GM19455 (cell line): Measurements from ENCODE around the gene PIAS4.
"Not testable (repeated sequence)": the region's sequence is repeated elsewhere in the genome, so short reads cannot be mapped to it uniquely, and the experiment has no call there.

Source experiments
- ATAC-seq: cut with Tn5 transposase; IDR thresholded peaks from one replicate; pipeline ENCODE4 v1.9.1; 2021; ENCODE audit not compliant: unreplicated experiment

The PIAS4 gene

DNA sequence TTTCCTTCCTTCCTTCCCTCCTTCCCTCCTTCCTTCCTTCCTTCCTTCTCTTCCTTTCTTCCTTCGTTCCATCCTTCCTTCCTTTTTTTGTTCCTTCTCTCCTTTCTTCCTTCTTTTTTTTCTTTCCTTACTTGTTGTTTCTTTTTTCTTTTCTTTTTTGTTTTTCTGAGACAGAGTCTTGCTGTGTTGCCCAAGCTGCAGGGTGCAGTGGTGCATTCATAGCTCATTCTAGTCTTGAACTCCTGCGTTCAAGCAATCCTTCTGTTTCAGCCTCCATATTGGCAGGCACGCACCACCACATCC is 16.8 kb upstream of the PIAS4 start:
- ATAC-seq, result no peak

DNA sequence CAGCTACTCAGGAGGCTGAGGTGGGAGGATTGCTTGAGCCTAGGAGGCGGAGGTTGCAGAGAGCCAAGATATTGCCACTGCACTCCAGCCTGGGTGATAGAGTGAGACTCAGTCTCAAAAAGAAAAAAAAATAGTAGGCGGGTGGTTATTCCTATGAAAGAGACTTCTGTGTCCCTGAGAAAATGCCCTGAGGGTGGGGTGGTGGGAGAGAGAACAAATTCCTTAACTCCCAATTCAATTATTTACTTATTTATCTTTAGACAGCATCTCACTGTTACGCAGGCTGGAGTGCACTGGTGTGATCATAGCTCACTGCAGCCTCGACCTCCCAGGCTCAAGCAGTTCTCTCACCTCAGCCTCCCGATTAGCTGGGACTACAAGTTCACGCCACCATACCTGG is 11.9 kb upstream of the PIAS4 start:
- no peak for ATAC-seq

- ATAC-seq, result not testable (repeated sequence)
These were observed 8.7 kb upstream of the PIAS4 start for GRCh38 chr19:3998667-3999412.

GRCh38 chr19:4000798-4001197 is 6.7 kb upstream of the PIAS4 start:
- ATAC-seq, result not testable (repeated sequence)

GRCh38 chr19:4005436-4005835 is 2.1 kb upstream of the PIAS4 start:
- not testable (repeated sequence) for ATAC-seq

- ATAC-seq, result no peak
These were observed 452 bp downstream of the PIAS4 start for GRCh38 chr19:4007836-4008539.

GRCh38 chr19:4009990-4010807 is 2.7 kb downstream of the PIAS4 start:
- no peak for ATAC-seq

- ATAC-seq, result no peak
These were observed 3.2 kb downstream of the PIAS4 start for GRCh38 chr19:4010808-4011110.

DNA sequence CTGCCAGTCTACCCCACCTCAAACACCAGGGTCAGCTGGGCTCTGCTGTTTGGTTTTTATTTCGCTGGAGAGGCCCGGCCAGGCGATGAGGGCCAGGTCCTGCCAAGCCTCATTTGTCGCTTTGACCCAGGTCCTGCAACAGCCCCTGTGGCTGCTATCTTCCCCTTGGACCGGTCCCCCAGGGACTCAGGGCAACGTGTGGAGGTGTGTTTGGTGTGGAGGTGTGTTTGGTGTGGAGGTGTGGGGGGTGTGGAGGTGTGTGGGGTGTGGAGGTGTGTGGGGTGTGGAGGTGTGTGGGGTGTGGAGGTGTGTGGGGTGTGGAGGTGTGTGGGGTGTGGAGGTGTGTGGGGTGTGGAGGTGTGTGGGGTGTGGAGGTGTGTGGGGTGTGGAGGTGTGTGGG is 3.9 kb downstream of the PIAS4 start:
- not testable (repeated sequence) for ATAC-seq

DNA sequence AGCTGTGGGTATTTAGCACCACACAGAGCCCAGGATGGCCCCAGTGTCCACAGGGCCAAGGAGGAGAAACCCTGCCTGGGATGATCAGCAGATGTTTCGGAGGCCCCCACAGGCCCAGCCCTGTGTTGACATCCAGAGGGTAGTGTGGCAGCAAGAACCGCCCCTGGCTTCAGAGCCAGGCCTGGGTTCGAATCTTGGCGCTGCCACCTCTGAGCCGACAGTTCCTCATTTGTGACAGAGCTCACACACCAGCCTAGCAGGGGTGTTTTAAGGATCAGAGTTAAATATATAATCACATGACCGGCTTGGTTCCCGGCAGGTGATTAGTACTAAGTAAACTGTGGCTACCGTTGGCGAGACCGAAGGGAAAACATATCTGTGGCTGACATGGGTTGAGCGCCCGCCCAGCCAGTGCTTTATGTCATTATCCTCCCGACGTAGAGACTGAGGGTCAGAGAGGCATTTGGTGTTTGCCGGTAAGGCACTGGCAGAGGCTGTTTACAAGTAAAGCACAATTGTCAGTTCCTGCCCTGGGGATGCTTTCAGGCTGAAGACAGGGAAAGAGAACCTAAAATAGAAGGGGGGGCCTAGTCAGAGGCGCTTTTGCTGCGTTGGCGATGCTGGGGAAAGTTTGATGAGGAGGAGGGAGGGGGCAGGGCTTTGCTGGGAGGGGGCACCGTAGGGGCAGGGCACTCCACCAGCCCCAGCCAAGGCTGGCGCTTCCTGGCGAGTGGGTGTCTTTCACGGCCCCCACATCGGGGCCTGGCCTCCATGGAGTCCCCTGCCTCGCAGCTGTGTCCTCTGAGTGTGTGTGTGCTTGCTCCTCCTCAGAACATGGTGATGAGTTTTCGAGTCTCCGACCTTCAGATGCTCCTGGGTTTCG is 4.8 kb downstream of the PIAS4 start:
- no peak for ATAC-seq

DNA sequence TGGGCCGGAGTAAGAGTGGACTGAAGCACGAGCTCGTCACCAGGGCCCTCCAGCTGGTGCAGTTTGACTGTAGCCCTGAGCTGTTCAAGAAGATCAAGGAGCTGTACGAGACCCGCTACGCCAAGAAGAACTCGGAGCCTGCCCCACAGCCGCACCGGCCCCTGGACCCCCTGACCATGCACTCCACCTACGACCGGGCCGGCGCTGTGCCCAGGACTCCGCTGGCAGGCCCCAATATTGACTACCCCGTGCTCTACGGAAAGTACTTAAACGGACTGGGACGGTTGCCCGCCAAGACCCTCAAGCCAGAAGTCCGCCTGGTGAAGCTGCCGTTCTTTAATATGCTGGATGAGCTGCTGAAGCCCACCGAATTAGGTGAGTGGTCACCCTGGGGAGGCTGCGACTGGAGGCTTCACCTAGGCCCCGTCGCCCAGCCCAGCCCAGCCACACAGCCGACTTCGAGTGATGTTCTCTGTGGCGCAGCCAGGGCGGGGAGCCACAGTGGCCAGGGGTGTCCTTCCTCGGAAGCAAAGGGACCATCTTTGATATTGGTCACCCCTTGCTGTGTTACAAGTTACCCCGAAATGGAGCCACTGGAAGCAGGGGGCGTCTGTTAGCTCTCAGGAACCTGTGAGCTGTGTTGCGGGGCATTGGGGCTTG is 5.6 kb downstream of the PIAS4 start:
- no peak for ATAC-seq

DNA sequence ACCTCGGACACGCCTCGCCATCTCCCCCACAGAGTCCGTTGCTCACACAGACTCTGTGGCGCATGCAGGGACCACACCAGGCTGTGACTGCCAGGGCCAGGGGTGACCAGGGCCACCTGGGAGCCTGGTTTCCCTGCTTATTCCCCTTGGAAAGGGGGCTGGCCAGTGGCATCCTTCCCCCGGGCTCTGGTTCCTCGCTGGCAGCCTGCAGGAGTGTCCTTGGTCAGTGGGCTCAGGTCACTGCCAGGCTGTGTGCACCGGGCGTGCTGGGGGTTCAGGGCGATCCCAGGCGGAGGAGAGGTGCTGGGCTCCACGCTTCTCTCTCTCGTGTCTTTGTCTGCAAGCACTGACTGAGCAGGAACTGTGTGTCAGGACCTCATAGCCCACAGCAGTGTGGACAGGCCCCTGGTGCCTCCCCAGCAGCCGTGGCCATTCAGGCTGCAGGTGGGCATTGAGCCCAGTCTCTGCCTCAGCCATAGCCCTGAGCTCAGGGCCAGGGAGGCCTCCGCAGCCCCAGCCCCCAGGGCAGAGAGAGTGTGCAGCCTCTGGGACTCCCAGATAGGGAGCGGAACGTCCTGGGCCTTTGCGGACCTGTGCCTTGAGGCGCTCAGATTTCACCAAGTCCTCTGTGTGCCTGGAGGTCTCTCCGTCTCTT is 6.5 kb downstream of the PIAS4 start:
- ATAC-seq, result no peak

DNA sequence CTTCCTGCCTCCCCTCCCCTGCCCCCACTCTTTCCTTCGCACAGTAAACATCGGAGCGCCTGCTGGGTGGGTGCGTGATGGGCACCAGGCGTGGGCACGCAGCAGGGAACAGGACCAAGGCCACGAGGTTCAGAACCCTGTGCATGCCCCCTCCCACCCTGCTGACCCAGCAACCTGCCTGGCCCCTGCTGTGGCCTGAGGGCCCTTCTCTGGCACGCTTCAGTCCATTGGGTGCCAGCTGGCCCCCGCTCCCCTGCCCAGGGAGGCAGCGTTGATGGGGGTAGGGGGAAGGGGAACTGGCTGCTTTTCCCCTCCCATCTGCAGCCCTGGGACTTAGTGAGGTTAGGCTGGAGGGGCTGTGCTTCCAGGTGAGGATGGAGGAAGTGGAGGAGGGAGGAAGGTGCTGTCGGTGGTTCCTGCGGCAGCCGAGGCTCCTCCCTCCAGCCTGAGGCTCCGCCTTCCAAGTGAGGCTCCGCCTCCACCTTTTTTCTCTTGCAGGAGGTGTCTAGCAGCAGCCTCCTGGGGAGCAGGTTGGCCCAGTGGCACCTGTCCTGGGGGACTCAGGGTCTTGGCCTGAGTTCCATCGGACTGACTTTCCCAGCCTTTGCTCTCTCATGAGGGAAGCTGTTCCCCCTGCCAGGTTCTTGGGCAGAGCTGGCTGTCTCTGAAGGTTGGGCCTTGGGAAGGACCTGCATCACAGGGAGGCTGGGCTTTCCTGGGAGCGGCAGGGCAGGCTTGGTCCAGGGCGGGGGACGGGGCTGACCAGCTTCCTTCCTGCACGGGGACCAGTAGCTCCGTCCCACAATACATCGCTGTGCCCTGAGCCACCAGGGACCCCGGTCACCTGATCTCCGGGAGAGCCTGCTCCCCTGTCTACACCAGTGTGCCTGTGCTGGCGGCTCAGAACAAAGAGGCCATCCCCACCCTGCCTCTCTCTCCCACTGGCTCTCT is 7.3 kb downstream of the PIAS4 start:
- ATAC-seq, result no peak

DNA sequence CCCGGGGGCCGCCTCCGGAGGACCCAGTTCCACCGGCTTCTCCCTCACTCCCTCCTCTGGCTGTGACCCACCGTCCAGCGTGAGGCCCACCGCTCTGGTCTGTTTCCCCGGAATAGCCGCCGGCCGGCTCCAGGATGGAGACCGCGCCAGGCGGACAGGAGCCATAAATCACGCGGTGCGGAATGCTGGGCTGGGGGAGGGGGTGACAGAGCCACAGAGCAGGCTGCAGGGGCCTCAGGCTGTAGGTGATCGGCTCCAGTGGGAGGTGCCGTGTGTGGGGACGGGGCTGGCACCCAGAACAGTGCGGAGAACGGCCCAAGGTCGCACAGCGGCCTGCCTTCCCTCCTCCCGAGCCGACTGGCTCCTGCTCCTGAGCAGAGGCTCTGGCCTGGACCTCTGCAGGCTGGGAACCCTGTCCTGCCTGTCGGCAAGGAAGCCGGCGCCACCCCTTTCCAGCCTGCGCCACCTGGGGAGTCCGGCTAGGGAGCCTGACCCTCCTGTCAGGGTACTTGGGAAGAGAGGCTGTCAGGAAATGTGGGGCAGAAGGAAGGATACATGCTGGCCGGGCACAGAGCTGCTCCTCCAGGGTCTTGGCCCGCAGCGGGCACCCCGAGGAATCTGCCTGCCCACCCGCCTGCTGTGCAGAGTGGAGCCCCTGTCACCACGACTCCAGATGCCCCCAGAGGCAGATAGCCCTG is 8.3 kb downstream of the PIAS4 start:
- ATAC-seq, result no peak

DNA sequence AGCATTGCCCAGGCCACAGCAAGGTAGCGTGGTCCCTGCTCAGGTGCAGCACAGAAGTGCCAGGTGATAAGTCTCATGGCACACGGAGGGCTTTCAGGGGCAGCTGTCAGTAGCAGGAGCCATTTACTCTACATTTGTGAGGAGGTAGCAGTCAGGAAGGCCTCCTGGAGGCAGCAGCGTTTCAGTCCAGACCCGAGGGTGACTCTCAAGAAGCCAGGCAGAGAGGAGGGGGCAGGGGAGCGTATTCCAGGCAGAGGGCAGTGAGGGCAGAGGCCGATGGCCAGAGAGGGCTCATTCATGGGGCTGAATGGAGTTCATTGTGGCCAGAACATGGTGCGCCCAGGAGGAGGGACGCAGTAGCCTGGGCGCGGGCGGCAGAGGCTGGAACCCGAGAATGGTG is 8.9 kb downstream of the PIAS4 start:
- ATAC-seq, result no peak

DNA sequence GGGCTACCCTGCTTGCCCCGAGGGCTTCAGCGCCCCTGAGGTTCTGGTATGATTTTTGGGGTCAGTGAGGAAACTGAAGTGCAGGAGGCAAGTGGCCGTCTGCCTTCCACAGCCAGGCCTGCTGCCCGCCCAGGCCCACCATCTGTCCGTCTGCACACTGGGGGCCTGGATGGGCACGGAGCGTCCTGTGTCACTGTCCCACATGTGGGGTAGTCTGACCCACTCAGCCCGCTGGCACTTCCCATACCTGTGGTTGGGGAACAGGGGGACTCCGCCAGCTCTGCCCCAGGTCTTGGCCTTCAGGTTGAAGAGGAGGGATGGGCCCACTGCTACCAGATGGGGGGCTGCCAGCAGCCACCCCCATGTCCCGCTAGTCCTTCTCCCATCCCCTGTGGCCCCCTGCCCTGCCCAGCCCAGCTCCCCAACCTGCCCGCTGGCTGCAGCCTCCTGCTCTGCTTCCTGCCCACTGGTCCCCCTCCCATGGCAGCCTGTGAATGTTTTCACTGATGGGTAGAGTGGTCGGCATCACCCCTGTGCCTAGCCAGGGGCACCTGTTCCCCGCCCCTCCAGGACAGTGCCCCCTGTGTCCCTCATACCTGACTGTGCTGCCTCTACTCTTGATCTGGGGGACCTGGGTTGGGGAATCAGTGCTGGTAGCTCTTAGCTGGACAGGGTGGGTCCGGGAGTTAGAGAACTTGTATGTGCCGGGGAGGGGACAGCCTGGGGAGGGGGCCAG is 9.5 kb downstream of the PIAS4 start:
- no peak for ATAC-seq

DNA sequence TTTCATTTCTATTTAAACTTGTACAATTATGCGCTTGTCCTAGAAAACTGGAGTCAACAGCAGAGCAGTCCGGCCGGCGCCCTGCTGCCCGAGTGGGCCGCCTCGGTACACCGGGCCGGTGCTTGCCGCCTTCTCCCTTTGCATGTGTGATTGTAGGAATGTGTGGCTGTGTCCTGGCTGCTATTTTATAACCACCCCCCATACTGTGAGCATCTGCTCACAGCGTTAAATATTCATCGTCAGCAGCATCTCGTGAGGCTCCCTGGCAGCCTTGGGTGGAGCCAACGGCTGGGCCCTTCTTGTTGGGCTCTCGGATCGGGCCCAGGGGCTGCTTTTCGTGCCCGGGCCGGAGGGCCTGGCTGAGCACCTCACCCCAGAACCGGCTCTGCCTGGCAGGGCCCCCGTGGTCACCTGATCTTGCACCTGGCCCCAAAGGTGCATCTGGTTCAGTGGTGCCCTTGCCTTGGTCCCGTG is 10.6 kb downstream of the PIAS4 start:
- no peak for ATAC-seq
